Fibroblast of peridontal ligament (primary cell): Measurements from ENCODE around the gene TJP2.
"Not testable (repeated sequence)": the region's sequence is repeated elsewhere in the genome, so short reads cannot be mapped to it uniquely, and the experiment has no call there.

Experiments
- DNase-seq: peaks from one replicate; pipeline ENCODE4 v3.0.0-alpha.2; 2010; ENCODE audit errors: extremely low read depth

TJP2 gene

GRCh38 chr9:69158471-69158870 lies 15.6 kb upstream of the TJP2 start:
- DNase-seq: no peak

GRCh38 chr9:69164573-69164972 lies 9.5 kb upstream of the TJP2 start:
- not testable (repeated sequence) for DNase-seq

- no peak for DNase-seq
Observed at GRCh38 chr9:69165581-69165980, 8.5 kb upstream of the TJP2 start.

- DNase-seq: peak; percentile 50
Observed at GRCh38 chr9:69168709-69169217, 5.3 kb upstream of the TJP2 start.

GRCh38 chr9:69170231-69170630 lies 3.8 kb upstream of the TJP2 start:
- no peak for DNase-seq

GRCh38 chr9:69171049-69171448 lies 3.0 kb upstream of the TJP2 start:
- DNase-seq: no peak

GRCh38 chr9:69171517-69171916 lies 2.6 kb upstream of the TJP2 start:
- no peak for DNase-seq

- DNase-seq: no peak
Observed at GRCh38 chr9:69172895-69173294, 1.2 kb upstream of the TJP2 start.

GRCh38 chr9:69173497-69173890 lies 583 bp upstream of the TJP2 start:
- DNase-seq: no peak

GRCh38 chr9:69174616-69175463 lies 763 bp downstream of the TJP2 start:
- DNase-seq: peak; percentile 98

GRCh38 chr9:69175486-69175885 lies 1.4 kb downstream of the TJP2 start:
- DNase-seq: peak; percentile 60

- DNase-seq: no peak
Observed at GRCh38 chr9:69176471-69177171, 2.5 kb downstream of the TJP2 start.

- DNase-seq: no peak
Observed at GRCh38 chr9:69178583-69179011, 4.5 kb downstream of the TJP2 start.

- DNase-seq: no peak
Observed at GRCh38 chr9:69179037-69179436, 5.0 kb downstream of the TJP2 start.

GRCh38 chr9:69180200-69180599 lies 6.1 kb downstream of the TJP2 start:
- no peak for DNase-seq

GRCh38 chr9:69180670-69181069 lies 6.6 kb downstream of the TJP2 start:
- DNase-seq: peak; percentile 97

- DNase-seq: no peak
Observed at GRCh38 chr9:69181908-69182353, 7.9 kb downstream of the TJP2 start.

- no peak for DNase-seq
Observed at GRCh38 chr9:69184266-69184665, 10.2 kb downstream of the TJP2 start.

GRCh38 chr9:69186841-69187611 lies 12.9 kb downstream of the TJP2 start:
- DNase-seq: peak; percentile 24

GRCh38 chr9:69188975-69189374 lies 14.9 kb downstream of the TJP2 start:
- DNase-seq: no peak

GRCh38 chr9:69190086-69190862 lies 16.2 kb downstream of the TJP2 start:
- DNase-seq: no peak
